Caco-2 (cell line): ENCODE measurements around the gene EXOC6B. TPM values are rescaled to one million over a fixed set of nuclear protein-coding genes. Genes with fewer than 3 reads are reported as not detected.

Source experiments
- BruUV-seq: library from RNA; stranded (reverse); fragments of 400-500 nt; replicated peaks from 2 replicates; lab custom pipeline; 2021; lab: Mats Ljungman, UMichigan
- CTCF ChIA-PET: fragments of 300-600 bp; sonication (Branson Sonifier 250); formaldehyde crosslinking; loops from one replicate; lab custom pipeline; 2022; ENCODE audit warnings: antibody characterized with exemption; lab: Charles Lee
- POLR2A ChIA-PET: fragments of 300-600 bp; sonication (Branson Sonifier 250); formaldehyde crosslinking; loops from one replicate; lab custom pipeline; 2022; ENCODE audit warnings: antibody characterized with exemption; lab: Charles Lee
- DNase-seq, 2 experiments: peaks; one replicate each; pipeline versions ENCODE4 v3.0.0 to v3.0.0-alpha.2; 2020 to 2022
- H3K27me3 ChIP-seq: replicated peaks from 2 replicates; pipeline ENCODE4 v1.6.0; 2011; ENCODE audit warnings: low read length; ENCODE audit not compliant: control insufficient read depth, insufficient read depth
- H3K36me3 ChIP-seq: 2 replicates; pipeline ENCODE4 v1.5.1; 2011; ENCODE audit warnings: low read length; ENCODE audit not compliant: control insufficient read depth, insufficient read depth
- H3K4me1 ChIP-seq: fragments of 250-450 bp; sonication (Bioruptor Pico); 2 replicates; pipeline ENCODE4 v1.5.1; 2020; ENCODE audit warnings: mild to moderate bottlenecking
- H3K4me3 ChIP-seq: 2 replicates; pipeline ENCODE4 v1.5.1; 2011; ENCODE audit warnings: low read depth, mild to moderate bottlenecking, control low read depth, low read length
- H3K9me3 ChIP-seq: fragments of 250-450 bp; sonication (Bioruptor Pico); 2 replicates; pipeline ENCODE4 v1.5.1; 2020; ENCODE audit warnings: mild to moderate bottlenecking, moderate library complexity
- H3K27ac Mint-ChIP-seq: one replicate; pipeline ENCODE4 v1.8.0; 2022; ENCODE audit warnings: mixed read lengths; ENCODE audit not compliant: unreplicated experiment
- H3K27me3 Mint-ChIP-seq: one replicate; pipeline ENCODE4 v1.8.0; 2022; ENCODE audit warnings: mixed read lengths; ENCODE audit not compliant: insufficient read depth, unreplicated experiment
- H3K36me3 Mint-ChIP-seq: one replicate; pipeline ENCODE4 v1.8.0; 2022; ENCODE audit warnings: mild to moderate bottlenecking, mixed read lengths; ENCODE audit not compliant: insufficient read depth, unreplicated experiment
- H3K4me1 Mint-ChIP-seq: one replicate; pipeline ENCODE4 v1.8.0; 2022; ENCODE audit warnings: low read depth, mixed read lengths; ENCODE audit not compliant: unreplicated experiment
- H3K4me3 Mint-ChIP-seq: one replicate; pipeline ENCODE4 v1.8.0; 2022; ENCODE audit warnings: mild to moderate bottlenecking, moderate library complexity, mixed read lengths; ENCODE audit not compliant: unreplicated experiment
- H3K9me3 Mint-ChIP-seq: one replicate; pipeline ENCODE4 v1.8.0; 2022; ENCODE audit warnings: mixed read lengths; ENCODE audit not compliant: unreplicated experiment
- CTCF ChIP-seq, 2 experiments: fragments of 200-600 bp in 1 of 2; IDR thresholded peaks; 1 replicate in 1 of 2; 2 replicates in 1 of 2; pipeline versions ENCODE4 v1.5.1 to v1.8.0; 2011 to 2022; ENCODE audit warnings: antibody characterized with exemption in 1 of 2, control low read depth in 1 of 2, inconsistent platforms in 1 of 2, low read depth in 1 of 2, low read length in 1 of 2, mild to moderate bottlenecking in 1 of 2, moderate library complexity in 1 of 2; ENCODE audit not compliant: insufficient read depth in 1 of 2, severe bottlenecking in 1 of 2, unreplicated experiment in 1 of 2
- intact Hi-C: fragments of 100-400 bp; cut with micrococcal nuclease; formaldehyde crosslinking; loops from one replicate; pipeline ENCODE4 v1.10.0; 2022; ENCODE audit not compliant: unreplicated experiment
- total RNA-seq: library from RNA; stranded (reverse); gene quantifications from 2 replicates; pipeline ENCODE4 v1.2.3, GENCODE V29; 2022

Gene EXOC6B
- total RNA-seq, 1 experiment from 2014 or later = 36.1 TPM

GRCh38 chr2:72627083-72627482, 198.8 kb downstream of the EXOC6B start:
- Mint-ChIP-seq H3K27me3 (no peaks in the 10 kb centered on the region), H3K4me3 (no peak overlapping the region), H3K36me3 (no peaks in the 10 kb centered on the region), H3K9me3 (no peaks in the 10 kb centered on the region), H3K4me1 (no peaks in the 10 kb centered on the region), H3K27ac (no peak overlapping the region)
- Histone ChIP-seq H3K27me3 (no peaks in the 10 kb centered on the region), H3K36me3 (no peaks in the 10 kb centered on the region), H3K4me1 (no peaks in the 10 kb centered on the region), H3K9me3 (no peaks in the 10 kb centered on the region), H3K4me3 (no peak overlapping the region)
- POLR2A ChIA-PET = no interaction called here
- CTCF ChIA-PET = no interaction called here
- BruUV-seq = no TSS peak
- TF ChIP-seq CTCF (IDR thresholded peaks at IDR 0.05; ENCODE audit: insufficient read depth in 1 of 2, low read depth in 1 of 2, low read length in 1 of 2, severe bottlenecking in 1 of 2, unreplicated experiment in 1 of 2) = no peak
- intact Hi-C loops = no loop called here
- DNase-seq = no peak

- ChIA-PET POLR2A (no interaction called here), CTCF (no interaction called here)
- no TSS peak for BruUV-seq
- Histone ChIP-seq H3K36me3 (no peaks in the 10 kb centered on the region), H3K4me3 (no peak overlapping the region), H3K27me3 (no peaks in the 10 kb centered on the region), H3K4me1 (no peaks in the 10 kb centered on the region), H3K9me3 (no peaks in the 10 kb centered on the region)
- Mint-ChIP-seq H3K27me3 (no peaks in the 10 kb centered on the region), H3K4me3 (no peak overlapping the region), H3K27ac (no peak overlapping the region), H3K36me3 (no peaks in the 10 kb centered on the region), H3K4me1 (no peaks in the 10 kb centered on the region), H3K9me3 (no peaks in the 10 kb centered on the region)
- no peak for DNase-seq
- no peak for TF ChIP-seq CTCF (IDR thresholded peaks at IDR 0.05; ENCODE audit: insufficient read depth in 1 of 2, low read depth in 1 of 2, low read length in 1 of 2, severe bottlenecking in 1 of 2, unreplicated experiment in 1 of 2)
- intact Hi-C loops = no loop called here
Measured at GRCh38 chr2:72625366-72625765, 200.5 kb downstream of the EXOC6B start.

- Mint-ChIP-seq H3K4me3 (no peak overlapping the region), H3K4me1 (no peaks in the 10 kb centered on the region), H3K27ac (no peak overlapping the region), H3K27me3 (no peaks in the 10 kb centered on the region), H3K36me3 (no peaks in the 10 kb centered on the region), H3K9me3 (peaks cover 6% of the 10 kb centered on the region)
- DNase-seq = no peak
- no TSS peak for BruUV-seq
- ChIA-PET CTCF (no interaction called here), POLR2A (no interaction called here)
- H3K4me3 ChIP-seq = no peak overlapping the region
- H3K36me3 ChIP-seq = no peaks in the 10 kb centered on the region
- TF ChIP-seq CTCF (IDR thresholded peaks at IDR 0.05; ENCODE audit: insufficient read depth in 1 of 2, low read depth in 1 of 2, low read length in 1 of 2, severe bottlenecking in 1 of 2, unreplicated experiment in 1 of 2) = no peak
- no peaks in the 10 kb centered on the region for H3K4me1 ChIP-seq
- H3K27me3 ChIP-seq = no peaks in the 10 kb centered on the region
- H3K9me3 ChIP-seq = no peaks in the 10 kb centered on the region
- intact Hi-C loops = no loop called here
Measured at GRCh38 chr2:72623481-72623880, 202.4 kb downstream of the EXOC6B start.
